Measurements from ENCODE around the gene MOB2. TPM values are rescaled to one million over a fixed set of nuclear protein-coding genes. Genes with fewer than 3 reads are reported as not detected.

The MOB2 gene
- polyA plus RNA-seq, 3 donors = 22.1 to 44.1 (median 22.5) TPM

GRCh38 chr11:1490651-1491050 lies 4.1 kb upstream of the MOB2 start:
- Mint-ChIP-seq H3K27ac (no peak overlapping the region), H3K4me3 (no peak overlapping the region), H3K27me3 (ENCODE audit: low read depth in 3 of 3) (peaks cover 0 to 2% (median 0%) of the 10 kb centered on the region in 3 donors), H3K9me3 (no peaks in the 10 kb centered on the region), H3K36me3 (no peaks in the 10 kb centered on the region), H3K4me1 (peaks cover 15% of the 10 kb centered on the region)
- Histone ChIP-seq H4K20me1 (ENCODE audit: insufficient read depth, low read length) (peaks cover 100% of the 10 kb centered on the region), H3K9ac (ENCODE audit: insufficient read depth, low read length, poor library complexity, severe bottlenecking) (no peak overlapping the region), H3K4me1 (ENCODE audit: control insufficient read depth in 1 of 2, insufficient read depth in 2 of 2, low read length in 2 of 2) (peaks cover 5 to 9% of the 10 kb centered on the region in 2 donors), H3K27ac (ENCODE audit: low read depth in 1 of 2, low read length in 2 of 2) (no peak overlapping the region), H3K27me3 (ENCODE audit: control insufficient read depth in 2 of 2, insufficient read depth in 2 of 2, low read length in 2 of 2) (no peaks in the 10 kb centered on the region), H3K79me2 (ENCODE audit: insufficient read depth, low read length) (peaks cover 87% of the 10 kb centered on the region), H3K36me3 (replicated peaks in 1 of 2; ENCODE audit: control insufficient read depth in 1 of 2, insufficient read depth in 2 of 2, low read length in 2 of 2) (no peaks in the 10 kb centered on the region), H2AFZ (ENCODE audit: insufficient read depth, low read depth, low read length, poor library complexity, severe bottlenecking) (no peak overlapping the region), H3K4me2 (replicated peaks; ENCODE audit: extremely low read depth, low read length, poor library complexity, severe bottlenecking) (no peak overlapping the region), H3K4me3 (replicated peaks in 1 of 3; ENCODE audit: low read depth in 2 of 3, low read length in 3 of 3) (no peak overlapping the region), H3K9me3 (replicated peaks in 1 of 2; ENCODE audit: control insufficient read depth in 1 of 2, insufficient read depth in 1 of 2, low read length in 2 of 2) (no peaks in the 10 kb centered on the region)
- DNase-seq = no peak
- intact Hi-C loops (cut with micrococcal nuclease) = no loop called here
- no peak for TF ChIP-seq CTCF (IDR thresholded peaks at IDR 0.05)
- WGBS (ENCODE audit: insufficient coverage) = 94% methylated on average over 2 of the region's 7 CpGs

GRCh38 chr11:1488575-1489180 lies 2.1 kb upstream of the MOB2 start:
- Histone ChIP-seq H3K27me3 (ENCODE audit: control insufficient read depth in 2 of 2, insufficient read depth in 2 of 2, low read length in 2 of 2) (no peaks in the 10 kb centered on the region), H3K79me2 (ENCODE audit: insufficient read depth, low read length) (peaks cover 75% of the 10 kb centered on the region), H3K4me1 (ENCODE audit: control insufficient read depth in 1 of 2, insufficient read depth in 2 of 2, low read length in 2 of 2) (peaks cover 0 to 4% of the 10 kb centered on the region in 2 donors), H2AFZ (ENCODE audit: insufficient read depth, low read depth, low read length, poor library complexity, severe bottlenecking) (no peak overlapping the region), H3K27ac (ENCODE audit: low read depth in 1 of 2, low read length in 2 of 2) (no peak overlapping the region), H3K9ac (ENCODE audit: insufficient read depth, low read length, poor library complexity, severe bottlenecking) (no peak overlapping the region), H3K9me3 (replicated peaks in 1 of 2; ENCODE audit: control insufficient read depth in 1 of 2, insufficient read depth in 1 of 2, low read length in 2 of 2) (no peaks in the 10 kb centered on the region), H3K4me3 (replicated peaks in 1 of 3; ENCODE audit: low read depth in 2 of 3, low read length in 3 of 3) (no peak overlapping the region), H3K36me3 (replicated peaks in 1 of 2; ENCODE audit: control insufficient read depth in 1 of 2, insufficient read depth in 2 of 2, low read length in 2 of 2) (peaks cover 0 to 4% of the 10 kb centered on the region in 2 donors), H3K4me2 (replicated peaks; ENCODE audit: extremely low read depth, low read length, poor library complexity, severe bottlenecking) (no peak overlapping the region), H4K20me1 (ENCODE audit: insufficient read depth, low read length) (peaks cover 100% of the 10 kb centered on the region)
- intact Hi-C loops (cut with micrococcal nuclease) = no loop called here
- WGBS (ENCODE audit: insufficient coverage) = 97% methylated on average over 14 of the region's 20 CpGs
- peaks cover 4 to 6% of the 10 kb centered on the region in 2 donors for H3K36me3 Mint-ChIP-seq
- no peak overlapping the region for H3K4me3 Mint-ChIP-seq
- H3K27ac Mint-ChIP-seq = no peak overlapping the region
- TF ChIP-seq CTCF (IDR thresholded peaks at IDR 0.05) = no peak
- peaks cover 0 to 2% (median 0%) of the 10 kb centered on the region in 3 donors for H3K27me3 Mint-ChIP-seq (ENCODE audit: low read depth in 3 of 3)
- no peak for DNase-seq
- no peaks in the 10 kb centered on the region for H3K9me3 Mint-ChIP-seq
- H3K4me1 Mint-ChIP-seq = peaks cover 6% of the 10 kb centered on the region

Measured in CD14-positive monocyte (primary cell).